Chondrocyte (in vitro differentiated cells): ENCODE data around the gene TRIM2. TPM values are rescaled to one million over a fixed set of nuclear protein-coding genes. Genes with fewer than 3 reads are reported as not detected.

Source experiments
- DNase-seq: peaks from one replicate; pipeline ENCODE4 v3.0.0; 2021; ENCODE audit warnings: mixed read lengths, low spot score
- H3K27ac Mint-ChIP-seq: one replicate; pipeline ENCODE4 v1.8.0; 2021; ENCODE audit warnings: mild to moderate bottlenecking, moderate library complexity, mixed read lengths; ENCODE audit not compliant: unreplicated experiment
- H3K27me3 Mint-ChIP-seq: 2 replicates; pipeline ENCODE4 v1.8.0; 2021; ENCODE audit warnings: low read depth, mixed read lengths
- H3K36me3 Mint-ChIP-seq: 2 replicates; pipeline ENCODE4 v1.8.0; 2021; ENCODE audit warnings: low read depth, mixed read lengths
- H3K4me1 Mint-ChIP-seq: 2 replicates; pipeline ENCODE4 v1.8.0; 2021; ENCODE audit warnings: low read depth, mild to moderate bottlenecking, mixed read lengths
- H3K4me3 Mint-ChIP-seq: one replicate; pipeline ENCODE4 v1.8.0; 2021; ENCODE audit warnings: mild to moderate bottlenecking, moderate library complexity, mixed read lengths; ENCODE audit not compliant: unreplicated experiment
- H3K9me3 Mint-ChIP-seq: 2 replicates; pipeline ENCODE4 v1.8.0; 2021; ENCODE audit warnings: low read depth, mixed read lengths
- CTCF ChIP-seq: fragments of 200-600 bp; sonication (generic); IDR thresholded peaks from 2 replicates; pipeline ENCODE4 v1.5.0; 2021; ENCODE audit warnings: antibody characterized with exemption, mild to moderate bottlenecking, moderate library complexity
- total RNA-seq: library from RNA; stranded (reverse); gene quantifications from 3 replicates; pipeline ENCODE4 v1.2.1, GENCODE V29; 2021

TRIM2 gene
- total RNA-seq, 1 donor from 2014 or later: 18.2 TPM

DNA sequence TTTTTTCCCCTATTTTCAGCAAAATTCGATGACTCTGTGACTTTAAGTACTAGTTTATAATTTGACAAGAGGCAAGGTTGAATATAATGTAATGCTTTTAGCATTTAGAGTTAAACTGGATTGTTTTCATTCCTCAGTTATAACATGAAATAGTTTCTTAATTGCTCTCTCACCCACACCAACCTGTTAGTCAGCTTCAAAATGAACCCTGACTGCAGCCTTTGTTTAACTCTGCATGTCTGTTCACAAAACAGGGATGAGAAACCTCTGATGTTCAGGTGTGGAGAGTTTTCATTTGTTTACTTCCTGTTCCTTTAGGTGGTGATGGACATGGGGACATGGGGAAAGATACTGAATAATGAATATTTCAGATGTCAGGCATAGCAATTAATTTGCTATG, 90.4 kb downstream of the TRIM2 start:
- peaks cover 19% of the 10 kb centered on the region for H3K36me3 Mint-ChIP-seq

DNA sequence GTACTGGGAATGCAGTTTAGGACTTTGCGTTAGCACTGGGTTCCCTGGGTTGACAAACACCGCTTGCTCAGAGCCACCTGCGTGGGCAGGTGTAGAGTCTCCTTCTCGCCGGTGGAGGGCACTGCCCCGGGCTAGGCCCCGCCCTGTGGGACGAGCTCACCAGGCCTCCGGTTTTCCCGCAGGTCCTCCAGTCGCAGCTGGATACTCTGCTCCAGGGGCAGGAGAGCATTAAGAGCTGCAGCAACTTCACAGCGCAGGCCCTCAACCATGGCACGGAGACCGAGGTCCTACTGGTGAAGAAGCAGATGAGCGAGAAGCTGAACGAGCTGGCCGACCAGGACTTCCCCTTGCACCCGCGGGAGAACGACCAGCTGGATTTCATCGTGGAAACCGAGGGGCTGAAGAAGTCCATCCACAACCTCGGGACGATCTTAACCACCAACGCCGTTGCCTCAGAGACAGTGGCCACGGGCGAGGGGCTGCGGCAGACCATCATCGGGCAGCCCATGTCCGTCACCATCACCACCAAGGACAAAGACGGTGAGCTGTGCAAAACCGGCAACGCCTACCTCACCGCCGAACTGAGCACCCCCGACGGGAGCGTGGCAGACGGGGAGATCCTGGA, 91.0 kb downstream of the TRIM2 start:
- Mint-ChIP-seq H3K36me3 (peaks cover 24% of the 10 kb centered on the region), H3K4me1 (peaks cover 9% of the 10 kb centered on the region), H3K27ac (no peak overlapping the region), H3K27me3 (no peaks in the 10 kb centered on the region), H3K9me3 (peaks cover 9% of the 10 kb centered on the region), H3K4me3 (no peak overlapping the region)
- no peak for DNase-seq
- TF ChIP-seq CTCF: no peak

More for the DNA sequence above, 90.4 kb downstream of the TRIM2 start:
- H3K9me3 Mint-ChIP-seq: peaks cover 4% of the 10 kb centered on the region
- DNase-seq: no peak
- H3K27me3 Mint-ChIP-seq: no peaks in the 10 kb centered on the region
- no peak overlapping the region for H3K4me3 Mint-ChIP-seq
- no peak for TF ChIP-seq CTCF
- peaks cover 9% of the 10 kb centered on the region for H3K4me1 Mint-ChIP-seq
- no peak overlapping the region for H3K27ac Mint-ChIP-seq

DNA sequence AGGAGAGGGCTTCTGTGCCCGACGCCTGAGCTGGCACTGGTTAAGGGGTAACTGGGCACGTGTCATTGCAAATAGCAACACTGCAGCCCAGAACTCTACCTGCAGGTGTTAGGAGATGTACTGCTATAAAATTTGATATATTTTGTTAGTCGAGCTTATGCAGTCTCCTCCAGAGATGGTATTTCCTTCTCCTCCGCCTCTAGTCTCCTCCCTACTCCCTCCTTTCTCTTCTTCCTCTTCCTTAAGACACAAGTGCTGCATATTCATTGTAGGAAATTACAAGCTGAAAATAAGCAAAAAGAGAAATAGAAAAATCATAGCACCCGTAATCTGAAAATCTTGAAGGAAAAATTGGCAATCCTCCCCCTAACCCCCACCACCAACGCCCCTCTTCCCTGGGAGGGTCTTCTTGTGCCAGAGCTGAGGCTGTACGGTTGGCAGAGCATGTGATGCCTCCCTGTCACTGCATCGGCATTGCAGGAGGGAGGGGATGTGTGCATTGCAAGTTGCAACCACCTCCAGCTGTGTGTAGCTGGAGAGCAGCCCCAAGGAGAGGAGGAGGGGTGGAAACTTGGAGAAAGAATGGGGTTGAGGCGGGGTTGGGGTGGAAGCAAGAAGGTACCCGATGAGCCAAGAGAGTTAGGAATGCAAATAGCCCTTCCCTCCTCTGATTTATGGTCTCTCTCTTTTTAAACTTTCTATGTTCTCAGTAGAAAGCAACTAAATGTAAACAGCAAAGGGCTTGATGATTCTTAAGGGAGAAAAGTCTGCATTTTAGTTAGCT, 92.0 kb downstream of the TRIM2 start:
- no peak for TF ChIP-seq CTCF
- peaks cover 27% of the 10 kb centered on the region for H3K36me3 Mint-ChIP-seq
- no peak overlapping the region for H3K4me3 Mint-ChIP-seq
- no peak for DNase-seq
- peaks cover 10% of the 10 kb centered on the region for H3K9me3 Mint-ChIP-seq
- H3K4me1 Mint-ChIP-seq: peaks cover 9% of the 10 kb centered on the region
- no peaks in the 10 kb centered on the region for H3K27me3 Mint-ChIP-seq
- H3K27ac Mint-ChIP-seq: no peak overlapping the region

- Mint-ChIP-seq H3K27ac (no peak overlapping the region), H3K27me3 (no peaks in the 10 kb centered on the region), H3K4me3 (no peak overlapping the region), H3K4me1 (peaks cover 9% of the 10 kb centered on the region), H3K9me3 (peaks cover 16% of the 10 kb centered on the region), H3K36me3 (peaks cover 30% of the 10 kb centered on the region)
- no peak for DNase-seq
- TF ChIP-seq CTCF: no peak
Measured at GRCh38 chr4:153297116-153297515, 92.9 kb downstream of the TRIM2 start.

- H3K9me3 Mint-ChIP-seq: no peaks in the 10 kb centered on the region
- no peaks in the 10 kb centered on the region for H3K27me3 Mint-ChIP-seq
- H3K27ac Mint-ChIP-seq: no peak overlapping the region
- H3K4me3 Mint-ChIP-seq: no peak overlapping the region
- H3K36me3 Mint-ChIP-seq: peaks cover 10% of the 10 kb centered on the region
- no peaks in the 10 kb centered on the region for H3K4me1 Mint-ChIP-seq
- no peak for DNase-seq
- TF ChIP-seq CTCF: no peak
Measured at GRCh38 chr4:153310793-153311192, 106.5 kb downstream of the TRIM2 start.
